Gastroesophageal sphincter (tissue), 4 donors: ENCODE data around the gene FAM184A. TPM values are rescaled to one million over a fixed set of nuclear protein-coding genes. Genes with fewer than 3 reads are reported as not detected.

ENCODE experiments used
- ATAC-seq: fragments of 150-250 bp; one replicate; pipeline ENCODE4 v1.9.1; 2016; ENCODE audit warnings: mild to moderate bottlenecking, moderate library complexity
- H3K27ac ChIP-seq, 4 donors: fragments of 200-600 bp; sonication (generic) in 3 of 4; 1 replicate in 3 of 4; 2 replicates in 1 of 4; pipeline ENCODE4 v1.5.1; 2016 to 2019
- H3K27me3 ChIP-seq: fragments of 200-600 bp; sonication (generic); one replicate; pipeline ENCODE4 v1.5.1; 2019
- H3K36me3 ChIP-seq, 2 donors: fragments of 200-600 bp; sonication (generic); one replicate each; pipeline ENCODE4 v1.5.1; 2019; ENCODE audit warnings: control low read depth in 1 of 2
- H3K4me1 ChIP-seq, 3 donors: fragments of 200-600 bp; sonication (generic); 1 replicate in 2 of 3; 2 replicates in 1 of 3; pipeline ENCODE4 v1.5.1; 2016 to 2019; ENCODE audit warnings: control low read depth in 2 of 3
- H3K4me3 ChIP-seq, 2 donors: fragments of 200-600 bp; sonication (generic); one replicate each; pipeline ENCODE4 v1.5.1; 2019; ENCODE audit warnings: mild to moderate bottlenecking in 1 of 2, moderate library complexity in 1 of 2
- H3K9me3 ChIP-seq, 3 donors: fragments of 200-600 bp; sonication (generic); one replicate each; pipeline ENCODE4 v1.5.1; 2017 to 2019; ENCODE audit warnings: control low read depth in 2 of 3
- CTCF ChIP-seq, 4 experiments: fragments of 200-600 bp in 2 of 4; fragments of 450-650 bp in 2 of 4; sonication (generic) in 1 of 4; IDR thresholded peaks; one replicate each; pipeline ENCODE4 v1.5.1; 2017 to 2019; ENCODE audit warnings: antibody characterized with exemption in 4 of 4, mild to moderate bottlenecking in 2 of 4, moderate library complexity in 2 of 4
- EP300 ChIP-seq: sonication (generic); formaldehyde crosslinking; IDR thresholded peaks from one replicate; pipeline ENCODE4 v1.6.1; 2017; ENCODE audit warnings: antibody characterized with exemption, mild to moderate bottlenecking
- POLR2A ChIP-seq, 2 donors: fragments of 450-650 bp; IDR thresholded peaks; one replicate each; pipeline ENCODE4 v1.6.1; 2017; ENCODE audit warnings: antibody characterized with exemption in 2 of 2, mild to moderate bottlenecking in 2 of 2, moderate library complexity in 1 of 2
- POLR2AphosphoS5 ChIP-seq: sonication (generic); formaldehyde crosslinking; IDR thresholded peaks from one replicate; pipeline ENCODE4 v1.6.1; 2017; ENCODE audit warnings: antibody characterized with exemption
- WGBS, 2 donors: methylation state at CpG; one replicate each; pipeline ENCODE4 v1.1.5; 2018; ENCODE audit warnings: low coverage in 1 of 2; 5-methylcytosine and 5-hydroxymethylcytosine counted together
- total RNA-seq, 4 donors: library from RNA; depleted of rRNA; stranded (reverse); fragments of >200 nt; gene quantifications; one replicate each; pipeline ENCODE4 v1.1.0, GENCODE V29; 2016

Gene FAM184A
- total RNA-seq, 4 donors from 2014 or later = 7.5 to 25.5 (median 10.3) TPM

- peaks cover 0 to 15% (median 0%) of the 10 kb centered on the region in 3 donors for H3K9me3 ChIP-seq
- no peaks in the 10 kb centered on the region for H3K36me3 ChIP-seq
- TF ChIP-seq EP300 (no peak), POLR2AphosphoS5 (no peak), CTCF (IDR thresholded peaks at IDR 0.05) (no peak), POLR2A (IDR thresholded peaks at IDR 0.05) (no peak)
- H3K27ac ChIP-seq = no peak overlapping the region
- no peaks in the 10 kb centered on the region for H3K27me3 ChIP-seq
- no peaks in the 10 kb centered on the region for H3K4me1 ChIP-seq
- no peak for ATAC-seq
- H3K4me3 ChIP-seq = no peak overlapping the region
Observed at GRCh38 chr6:118945217-118945616, 133.2 kb downstream of the FAM184A start.

- Histone ChIP-seq H3K4me1 (peaks cover 0 to 8% (median 2%) of the 10 kb centered on the region in 3 donors), H3K9me3 (peaks cover 0 to 15% (median 0%) of the 10 kb centered on the region in 3 donors), H3K27ac (no peak overlapping the region), H3K4me3 (no peak overlapping the region), H3K27me3 (no peaks in the 10 kb centered on the region), H3K36me3 (no peaks in the 10 kb centered on the region)
- 71 to 100% methylated on average over 1 to 2 of the region's 2 CpGs for WGBS, 2 donors
- no peak for ATAC-seq
- TF ChIP-seq EP300 (no peak), POLR2AphosphoS5 (no peak), POLR2A (IDR thresholded peaks at IDR 0.05) (no peak)
Observed at GRCh38 chr6:118940770-118941169, 137.7 kb downstream of the FAM184A start.

GRCh38 chr6:118939683-118940082 lies 138.8 kb downstream of the FAM184A start:
- TF ChIP-seq CTCF (IDR thresholded peaks at IDR 0.05) = no peak
- TF ChIP-seq EP300 = no peak
- TF ChIP-seq POLR2AphosphoS5 = no peak
- no peak for TF ChIP-seq POLR2A (IDR thresholded peaks at IDR 0.05)
- no peaks in the 10 kb centered on the region for H3K36me3 ChIP-seq
- no CpG with 5 or more reads among the region's 1 CpG for WGBS, 2 donors
- no peaks in the 10 kb centered on the region for H3K27me3 ChIP-seq
- H3K4me1 ChIP-seq = peaks cover 0 to 14% (median 6%) of the 10 kb centered on the region in 3 donors
- H3K4me3 ChIP-seq = no peak overlapping the region
- no peak overlapping the region for H3K27ac ChIP-seq
- no peak for ATAC-seq
- peaks cover 0 to 4% (median 0%) of the 10 kb centered on the region in 3 donors for H3K9me3 ChIP-seq

GRCh38 chr6:118935978-118936703 lies 142.3 kb downstream of the FAM184A start:
- WGBS, 2 donors = 53 to 65% methylated on average over 2 to 3 of the region's 3 CpGs
- ATAC-seq = no peak
- TF ChIP-seq POLR2AphosphoS5 (no peak), CTCF (IDR thresholded peaks at IDR 0.05) (no peak), POLR2A (IDR thresholded peaks at IDR 0.05) (no peak), EP300 (no peak)

GRCh38 chr6:118935331-118935668 lies 143.2 kb downstream of the FAM184A start:
- 0% methylated on average over 1 of the region's 1 CpG for WGBS, 2 donors
- TF ChIP-seq POLR2AphosphoS5 = no peak

More at GRCh38 chr6:118935978-118936703, 142.3 kb downstream of the FAM184A start:
- Histone ChIP-seq H3K4me1 (peaks cover 0 to 35% (median 6%) of the 10 kb centered on the region in 3 donors), H3K36me3 (peaks cover 0 to 4% of the 10 kb centered on the region in 2 donors), H3K4me3 (no peak overlapping the region), H3K27me3 (no peaks in the 10 kb centered on the region), H3K9me3 (no peaks in the 10 kb centered on the region), H3K27ac (peak overlapping the region in 2 of 4 donors; percentile 94 to 96)

More at GRCh38 chr6:118935331-118935668, 143.2 kb downstream of the FAM184A start:
- H3K9me3 ChIP-seq = no peaks in the 10 kb centered on the region
- H3K4me3 ChIP-seq = peak overlapping the region; percentile 78 to 91
- peaks cover 0 to 35% (median 6%) of the 10 kb centered on the region in 3 donors for H3K4me1 ChIP-seq
- no peaks in the 10 kb centered on the region for H3K27me3 ChIP-seq
- H3K36me3 ChIP-seq = peaks cover 0 to 12% of the 10 kb centered on the region in 2 donors
- H3K27ac ChIP-seq = peak overlapping the region; percentile 87 to 96 (median 94)
- ATAC-seq = no peak
